Measurements from ENCODE around the gene PI4K2A.

The PI4K2A gene

GRCh38 chr10:97640174-97640867 is at the start of gene PI4K2A:
TSS of gene PI4K2A (plus strand) at chr10:97640671. CDS start at chr10:97640743, 72 bp downstream.
- peak; percentile 98 for DNase-seq

GRCh38 chr10:97590748-97591495 is 49.5 kb upstream of the PI4K2A start:
- DNase-seq: no peak

GRCh38 chr10:97593421-97593820 is 47.0 kb upstream of the PI4K2A start:
- no peak for DNase-seq

- no peak for DNase-seq
Measured at GRCh38 chr10:97596101-97597082, 44.1 kb upstream of the PI4K2A start.

- no peak for DNase-seq
Measured at GRCh38 chr10:97597778-97598177, 42.7 kb upstream of the PI4K2A start.

- DNase-seq: no peak
Measured at GRCh38 chr10:97598407-97599271, 41.8 kb upstream of the PI4K2A start.

GRCh38 chr10:97599272-97599619 is 41.2 kb upstream of the PI4K2A start:
- DNase-seq: no peak

- no peak for DNase-seq
Measured at GRCh38 chr10:97600616-97601015, 39.9 kb upstream of the PI4K2A start.

GRCh38 chr10:97601268-97602215 is 38.9 kb upstream of the PI4K2A start:
- no peak for DNase-seq

- DNase-seq: no peak
Measured at GRCh38 chr10:97607095-97607636, 33.3 kb upstream of the PI4K2A start.

GRCh38 chr10:97608991-97609561 is 31.4 kb upstream of the PI4K2A start:
- DNase-seq: no peak

GRCh38 chr10:97611473-97611872 is 29.0 kb upstream of the PI4K2A start:
- DNase-seq: no peak

GRCh38 chr10:97612386-97612785 is 28.1 kb upstream of the PI4K2A start:
- DNase-seq: no peak

- DNase-seq: no peak
Measured at GRCh38 chr10:97618285-97618684, 22.2 kb upstream of the PI4K2A start.

GRCh38 chr10:97618733-97619132 is 21.7 kb upstream of the PI4K2A start:
- no peak for DNase-seq

GRCh38 chr10:97623277-97623676 is 17.2 kb upstream of the PI4K2A start:
- no peak for DNase-seq

- DNase-seq: no peak
Measured at GRCh38 chr10:97627731-97628130, 12.7 kb upstream of the PI4K2A start.

GRCh38 chr10:97628228-97628627 is 12.2 kb upstream of the PI4K2A start:
- no peak for DNase-seq

GRCh38 chr10:97629289-97629688 is 11.2 kb upstream of the PI4K2A start:
- no peak for DNase-seq

- no peak for DNase-seq
Measured at GRCh38 chr10:97631098-97631497, 9.4 kb upstream of the PI4K2A start.

All from activated CD8-positive, alpha-beta memory T cell treated with anti-CD3 and anti-CD28 coated beads for 24 hours (primary cell).